ENCODE measurements around the gene CDKAL1.

DNA sequence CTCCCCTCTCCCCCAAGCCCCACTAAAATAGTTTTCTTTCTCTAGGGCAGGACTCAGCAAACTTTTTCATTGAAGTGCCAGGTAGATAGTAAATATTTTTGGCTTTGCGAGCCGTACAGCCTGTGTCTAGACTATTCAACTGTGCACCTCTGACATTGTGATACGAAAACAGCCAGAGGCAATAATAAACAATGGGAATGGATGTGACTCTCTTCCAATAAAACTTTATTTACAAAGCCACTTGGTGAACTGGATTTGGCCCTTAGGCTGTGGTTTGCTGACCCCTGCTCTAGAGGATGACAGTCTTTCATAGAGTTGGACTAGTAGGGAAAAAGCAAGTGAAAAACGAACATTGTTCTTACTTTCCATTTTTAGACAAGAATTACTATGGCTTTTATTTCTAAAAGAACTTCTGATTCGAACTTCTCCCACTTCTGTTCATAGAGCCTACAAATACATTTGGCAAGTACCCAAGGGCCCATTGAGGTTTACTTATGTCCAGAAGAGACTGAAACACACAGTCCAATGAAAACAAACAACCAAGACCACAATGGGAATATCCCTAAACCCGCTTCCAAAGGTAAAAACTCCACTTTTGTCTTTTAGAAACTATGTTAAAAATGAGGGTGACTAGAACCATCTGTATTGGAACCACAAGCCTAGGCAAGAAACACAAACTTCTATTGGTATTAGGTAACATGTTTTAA is 46.4 kb upstream of the CDKAL1 start:
- TF ChIP-seq, protein P1, sequence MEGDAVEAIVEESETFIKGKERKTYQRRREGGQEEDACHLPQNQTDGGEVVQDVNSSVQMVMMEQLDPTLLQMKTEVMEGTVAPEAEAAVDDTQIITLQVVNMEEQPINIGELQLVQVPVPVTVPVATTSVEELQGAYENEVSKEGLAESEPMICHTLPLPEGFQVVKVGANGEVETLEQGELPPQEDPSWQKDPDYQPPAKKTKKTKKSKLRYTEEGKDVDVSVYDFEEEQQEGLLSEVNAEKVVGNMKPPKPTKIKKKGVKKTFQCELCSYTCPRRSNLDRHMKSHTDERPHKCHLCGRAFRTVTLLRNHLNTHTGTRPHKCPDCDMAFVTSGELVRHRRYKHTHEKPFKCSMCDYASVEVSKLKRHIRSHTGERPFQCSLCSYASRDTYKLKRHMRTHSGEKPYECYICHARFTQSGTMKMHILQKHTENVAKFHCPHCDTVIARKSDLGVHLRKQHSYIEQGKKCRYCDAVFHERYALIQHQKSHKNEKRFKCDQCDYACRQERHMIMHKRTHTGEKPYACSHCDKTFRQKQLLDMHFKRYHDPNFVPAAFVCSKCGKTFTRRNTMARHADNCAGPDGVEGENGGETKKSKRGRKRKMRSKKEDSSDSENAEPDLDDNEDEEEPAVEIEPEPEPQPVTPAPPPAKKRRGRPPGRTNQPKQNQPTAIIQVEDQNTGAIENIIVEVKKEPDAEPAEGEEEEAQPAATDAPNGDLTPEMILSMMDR (IDR thresholded peaks at IDR 0.05), result no peak
- TF ChIP-seq POLR2AphosphoS5 (IDR thresholded peaks at IDR 0.05) (no peak), POLR2A (IDR thresholded peaks at IDR 0.05) (no peak)

Data from prostate gland (tissue), 2 donors.